NCI-H82 treated with DMSO at 0.1 percent for 48 hours (cell line): Measurements from ENCODE around the gene ELK4.

Experiments used
- DNase-seq: peaks from one replicate; lab custom pipeline; 2025; ENCODE audit not compliant: unreplicated experiment; lab: John Stamatoyannopoulos, UW

The ELK4 gene, protein sequence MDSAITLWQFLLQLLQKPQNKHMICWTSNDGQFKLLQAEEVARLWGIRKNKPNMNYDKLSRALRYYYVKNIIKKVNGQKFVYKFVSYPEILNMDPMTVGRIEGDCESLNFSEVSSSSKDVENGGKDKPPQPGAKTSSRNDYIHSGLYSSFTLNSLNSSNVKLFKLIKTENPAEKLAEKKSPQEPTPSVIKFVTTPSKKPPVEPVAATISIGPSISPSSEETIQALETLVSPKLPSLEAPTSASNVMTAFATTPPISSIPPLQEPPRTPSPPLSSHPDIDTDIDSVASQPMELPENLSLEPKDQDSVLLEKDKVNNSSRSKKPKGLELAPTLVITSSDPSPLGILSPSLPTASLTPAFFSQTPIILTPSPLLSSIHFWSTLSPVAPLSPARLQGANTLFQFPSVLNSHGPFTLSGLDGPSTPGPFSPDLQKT

DNA sequence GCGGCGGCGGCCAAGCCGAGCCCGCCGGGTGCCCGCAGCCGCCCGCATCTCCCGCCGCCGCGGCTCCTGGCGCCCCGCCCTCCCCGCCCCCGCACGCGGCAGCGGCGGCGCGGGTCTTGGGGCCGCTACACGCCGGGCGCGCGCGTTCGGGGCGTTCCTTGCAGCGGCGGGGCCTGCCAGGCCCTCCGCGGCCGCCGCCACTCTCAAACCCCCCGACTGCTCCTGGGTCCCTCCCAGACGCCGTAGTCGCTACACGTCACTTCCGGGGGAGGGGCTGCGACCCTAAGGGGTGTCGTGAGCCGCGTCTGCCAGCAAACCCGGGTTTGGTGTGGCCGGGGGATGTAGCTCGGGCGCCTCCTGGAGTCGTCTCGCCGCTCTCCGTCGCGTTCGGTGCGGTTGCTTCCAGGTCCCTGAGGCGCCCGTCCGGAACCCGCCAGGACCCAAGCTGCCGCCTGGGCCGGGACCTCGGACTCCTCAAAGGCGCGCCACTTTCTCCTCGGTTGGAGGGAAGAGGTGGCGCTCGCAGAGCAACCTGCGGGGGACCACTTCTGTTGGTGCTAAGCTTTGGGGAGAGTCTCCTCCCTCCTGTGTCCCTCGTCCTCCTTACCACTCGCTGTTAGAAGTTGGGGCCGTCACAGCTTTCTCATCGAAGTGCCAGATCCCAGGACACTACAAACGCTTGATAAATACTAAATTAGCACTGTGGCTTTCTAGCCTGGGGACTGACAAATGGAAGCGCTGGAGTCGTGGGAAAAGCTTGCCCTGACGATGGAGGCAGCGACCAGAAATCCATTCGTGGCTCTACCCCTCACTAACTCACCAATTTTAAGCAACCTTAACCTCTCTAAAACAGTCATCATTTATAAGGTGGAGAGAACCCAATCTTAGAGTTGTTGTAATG lies at the start of gene ELK4:
TSS of gene ELK4 (minus strand) at position 244 of the 901 bp plus-strand sequence. CDS start 8,129 bp downstream, outside the sequence.
- peak; percentile 95 for DNase-seq

DNA sequence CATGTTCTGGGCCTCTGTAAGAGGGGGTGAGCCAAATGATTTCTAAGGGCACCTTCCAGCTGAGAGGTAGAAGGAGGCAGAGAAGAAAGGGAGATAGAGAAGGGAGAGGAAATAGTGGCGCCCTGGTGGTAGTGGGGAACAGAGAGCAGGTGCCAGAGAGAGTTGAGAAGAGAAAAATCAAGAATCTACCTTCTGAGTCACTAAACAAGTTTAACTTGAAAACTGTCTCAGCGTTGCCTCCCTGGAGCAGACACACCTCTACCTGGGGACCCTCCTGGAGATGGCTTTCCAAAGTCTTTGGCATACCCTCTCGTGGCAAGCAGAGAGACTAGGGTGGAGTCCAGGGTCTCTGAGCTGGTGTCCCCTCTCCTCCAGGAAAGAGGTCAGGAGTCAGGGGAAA lies 49.6 kb upstream of the ELK4 start:
- no peak for DNase-seq

DNA sequence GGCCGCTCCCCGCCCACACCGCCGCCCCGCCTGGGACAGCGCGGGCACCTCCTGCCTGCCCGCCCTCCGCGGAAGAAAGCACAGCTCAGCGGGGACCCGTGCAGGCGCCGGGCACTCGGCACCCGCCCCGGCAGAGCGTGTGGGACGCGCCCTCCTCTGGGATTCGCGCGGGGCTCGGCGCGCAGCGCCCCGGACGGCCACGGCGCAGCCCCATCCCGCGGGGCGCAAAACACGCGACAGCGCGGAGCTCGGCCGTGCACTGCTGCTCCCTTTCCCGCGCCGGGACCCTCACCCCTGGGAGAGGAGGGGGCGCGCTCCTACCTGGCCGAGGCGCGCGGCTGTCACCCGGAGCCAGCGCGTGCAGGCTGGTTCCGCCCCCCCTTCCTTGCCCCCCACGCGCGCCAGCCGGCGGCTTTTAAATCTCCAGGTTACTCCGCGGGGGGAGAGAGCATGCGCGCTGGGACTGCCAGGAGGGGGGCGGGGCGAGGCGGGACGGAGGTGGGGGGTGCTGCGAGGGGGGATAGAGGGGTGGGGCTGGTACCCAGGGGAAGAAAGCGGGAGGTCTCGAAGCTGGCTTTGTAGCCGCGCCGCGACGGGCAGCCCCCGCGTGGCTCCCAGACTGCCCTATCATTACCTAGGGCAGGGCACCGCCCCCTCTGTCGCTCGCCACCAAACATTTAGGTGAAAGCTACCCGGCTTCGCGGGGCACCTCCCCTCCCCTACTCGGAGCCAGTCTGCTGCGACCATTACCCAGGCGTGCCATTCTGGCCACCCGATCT lies 48.5 kb upstream of the ELK4 start, which contains the start of gene SLC45A3:
TSS of gene SLC45A3 (minus strand) at position 437 of the 779 bp plus-strand sequence. CDS start 15,853 bp downstream, outside the sequence.
- peak; percentile 65 for DNase-seq

DNA sequence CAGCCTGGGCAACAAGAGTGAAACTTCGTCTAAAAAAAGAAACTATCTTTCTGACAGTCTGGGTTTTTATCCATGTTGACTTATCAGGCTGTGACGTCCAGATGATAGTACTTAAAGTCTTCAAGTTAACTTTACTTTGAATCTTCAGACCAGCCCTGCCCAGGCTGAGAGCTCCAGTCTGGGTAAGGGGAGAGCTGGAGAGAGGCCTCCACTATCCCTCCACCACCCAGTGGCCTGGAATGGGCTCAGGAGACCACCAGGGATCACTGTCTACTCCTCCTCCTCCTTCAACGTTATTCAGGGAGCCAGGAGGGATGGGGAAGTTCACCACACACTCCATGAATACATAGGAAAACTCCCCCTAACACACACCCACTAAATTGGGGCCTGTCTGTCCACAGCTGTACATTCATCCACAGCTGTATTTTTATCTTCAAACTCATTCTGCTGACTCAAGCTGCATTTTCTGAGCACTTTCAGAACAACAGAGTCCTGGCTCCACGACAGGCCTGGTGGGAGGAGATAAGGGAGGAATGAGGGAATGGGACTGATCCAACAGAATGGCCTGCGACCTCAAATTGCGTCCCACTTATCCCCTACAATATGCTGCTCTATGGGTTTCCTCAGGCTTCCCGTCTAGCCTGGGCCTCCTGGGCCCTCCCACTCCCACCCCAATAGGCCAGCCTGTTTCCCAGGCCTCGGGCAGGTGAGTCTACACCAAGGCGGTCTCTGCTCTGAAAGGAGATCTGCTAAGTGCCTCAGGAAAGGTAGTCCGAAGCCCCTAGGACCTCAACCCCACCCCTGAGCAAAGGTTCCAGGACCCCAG lies 46.7 kb upstream of the ELK4 start:
- DNase-seq: no peak

DNA sequence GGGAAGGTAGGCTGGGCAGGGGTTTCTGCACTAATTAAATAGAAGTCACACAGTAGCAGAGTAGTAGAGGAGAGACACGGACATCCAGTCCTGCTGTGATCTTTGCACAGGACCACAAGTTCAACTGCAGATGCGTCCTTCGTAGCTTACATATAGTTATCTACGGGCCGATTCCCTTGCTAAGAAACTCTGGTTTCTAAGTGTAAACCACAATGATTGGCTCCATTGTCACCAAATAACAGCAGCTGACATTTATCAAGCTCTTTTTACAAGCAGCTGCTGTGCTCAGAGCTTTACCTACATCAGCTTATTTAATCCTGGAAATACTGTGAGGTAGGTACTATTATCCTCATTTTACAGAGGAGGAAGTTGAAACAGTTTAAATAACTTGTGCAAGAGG lies 45.4 kb upstream of the ELK4 start:
- no peak for DNase-seq

DNA sequence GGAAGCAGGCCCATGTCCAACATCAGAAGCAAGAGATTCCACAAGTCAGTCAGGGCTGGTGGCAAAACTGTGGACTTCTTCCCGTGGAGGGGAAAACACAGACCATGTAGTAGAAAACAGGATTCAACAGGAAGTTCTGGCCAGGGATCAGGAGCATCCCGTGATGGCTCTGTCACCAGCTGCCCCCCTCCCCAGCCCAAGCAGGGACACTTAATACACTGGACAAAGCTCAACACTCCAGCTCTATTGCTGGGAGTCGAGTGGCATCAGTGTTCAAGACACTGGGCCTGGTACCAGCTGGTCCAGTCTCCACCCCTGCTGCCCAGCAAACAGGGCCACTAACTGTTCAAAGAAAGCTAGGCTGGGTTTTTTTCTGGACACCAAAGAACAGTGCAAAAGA lies 44.8 kb upstream of the ELK4 start:
- DNase-seq: no peak

DNA sequence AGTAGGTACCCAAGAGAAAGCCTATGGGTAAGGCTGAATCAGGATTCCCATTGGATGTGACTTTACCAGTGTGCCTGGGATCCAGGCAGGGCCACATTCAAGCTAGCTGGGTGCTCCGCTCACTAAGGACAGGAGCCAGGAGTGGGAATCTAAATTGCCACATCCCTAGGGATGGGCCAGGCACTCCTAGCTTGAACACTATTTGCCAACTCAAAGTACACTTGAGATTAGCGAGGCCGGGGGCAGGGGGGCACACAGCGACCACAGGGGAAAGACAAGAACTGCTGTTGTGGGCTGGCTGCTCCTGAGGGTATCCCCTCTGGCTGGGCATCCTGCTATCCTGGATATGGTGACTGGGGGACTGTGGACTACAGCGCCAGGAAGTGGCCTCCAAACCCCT lies 44.2 kb upstream of the ELK4 start:
- no peak for DNase-seq

DNA sequence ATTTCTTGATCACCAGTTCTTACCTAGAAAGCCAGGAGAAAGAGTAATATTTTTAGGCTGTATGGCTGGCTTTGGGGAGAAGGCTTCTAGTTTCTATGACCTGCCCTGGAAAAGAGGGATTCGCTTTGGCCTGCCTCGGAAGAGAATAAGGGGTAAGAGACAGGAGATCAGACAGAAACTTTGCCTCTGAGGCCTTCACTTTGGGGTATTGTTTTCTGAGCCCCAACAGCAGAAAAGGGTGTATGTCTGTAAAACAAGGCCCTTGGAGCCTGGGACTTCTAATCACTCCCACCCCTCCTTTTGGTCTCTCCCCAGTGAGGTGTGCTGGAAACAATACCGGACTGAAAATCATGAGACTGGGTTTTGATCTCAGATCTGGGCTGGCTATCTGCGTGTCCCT lies 43.4 kb upstream of the ELK4 start:
- no peak for DNase-seq

DNA sequence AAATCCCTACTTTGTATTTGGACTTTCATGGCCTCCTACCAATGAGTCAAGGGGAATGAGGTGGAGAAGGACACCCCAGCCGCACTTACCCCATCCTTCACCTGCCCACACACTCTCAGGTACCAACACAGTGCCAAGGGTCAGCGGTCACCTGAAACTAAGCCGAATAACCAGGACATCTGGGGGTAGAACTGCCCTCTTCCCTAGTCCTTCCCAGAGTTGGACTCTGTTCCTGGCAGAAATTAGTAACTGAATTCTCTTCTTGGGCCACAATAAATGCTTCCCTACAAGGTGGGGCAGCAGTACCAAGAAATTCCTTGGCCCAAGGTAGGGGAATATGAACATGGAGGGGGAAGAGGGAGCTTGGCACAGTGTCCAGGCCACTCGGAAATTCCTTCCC lies 41.2 kb upstream of the ELK4 start:
- no peak for DNase-seq

DNA sequence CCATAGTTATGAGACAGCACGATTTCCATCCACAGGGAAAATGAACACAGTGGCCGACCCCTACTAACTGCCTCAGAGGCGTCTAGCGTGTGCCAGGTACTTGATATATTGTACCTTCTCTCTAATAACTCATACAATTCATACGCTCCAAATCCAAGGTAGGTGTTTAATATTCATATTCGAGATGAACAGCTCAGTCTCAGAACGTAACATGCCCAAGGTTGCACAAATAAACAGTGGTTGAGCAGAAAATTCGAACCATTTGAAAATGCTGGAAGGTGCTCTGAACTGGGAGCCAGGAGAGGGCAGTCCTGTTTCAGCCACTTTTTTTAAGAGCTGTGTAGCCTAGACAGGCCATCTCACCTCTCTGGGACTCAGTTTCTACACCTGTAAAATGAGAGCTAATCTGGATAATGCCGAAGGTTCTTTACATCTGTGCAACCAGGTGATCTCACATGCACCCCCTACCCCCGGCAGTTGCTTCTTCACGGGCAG lies 40.6 kb upstream of the ELK4 start:
- DNase-seq: no peak

DNA sequence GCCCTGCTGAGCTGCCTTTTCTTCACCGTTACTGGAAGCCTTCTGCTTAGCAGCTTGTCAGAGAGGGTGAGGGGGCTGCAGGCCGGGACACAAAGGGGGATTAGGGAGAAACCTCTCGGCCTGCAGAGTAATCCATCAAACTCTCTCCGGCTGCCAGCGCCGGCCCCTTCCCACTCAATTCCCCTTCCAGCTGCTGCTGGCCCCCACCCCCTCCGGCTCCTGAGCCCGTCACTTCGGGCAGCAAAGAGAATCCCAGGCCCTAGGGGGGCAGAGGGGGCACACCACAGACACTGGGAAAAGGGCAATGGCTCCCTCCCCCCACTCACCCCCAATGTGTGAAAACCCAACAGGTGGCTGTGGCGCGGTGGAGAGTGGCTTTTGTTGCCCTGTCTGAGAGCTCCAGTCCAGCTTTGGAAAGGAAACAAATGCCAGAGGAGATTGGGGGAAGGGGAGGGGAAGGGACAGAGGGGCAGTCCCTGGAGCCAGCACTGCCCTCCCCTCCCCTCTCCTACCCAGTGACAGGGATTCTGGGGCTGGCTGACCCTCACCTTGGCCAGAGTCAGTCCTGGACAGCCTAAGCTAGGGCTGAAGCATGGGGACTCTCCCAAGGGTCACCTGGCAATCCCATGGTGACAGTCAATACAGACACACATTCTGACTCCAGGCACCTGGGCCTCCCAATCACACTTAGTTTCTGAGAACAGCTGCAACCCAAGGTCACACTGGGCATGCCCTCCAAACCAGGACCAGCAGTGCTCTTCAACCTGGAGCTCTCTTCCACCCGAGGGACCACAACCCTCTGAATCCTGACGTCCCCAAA lies 39.0 kb upstream of the ELK4 start:
- peak; percentile 94 for DNase-seq

DNA sequence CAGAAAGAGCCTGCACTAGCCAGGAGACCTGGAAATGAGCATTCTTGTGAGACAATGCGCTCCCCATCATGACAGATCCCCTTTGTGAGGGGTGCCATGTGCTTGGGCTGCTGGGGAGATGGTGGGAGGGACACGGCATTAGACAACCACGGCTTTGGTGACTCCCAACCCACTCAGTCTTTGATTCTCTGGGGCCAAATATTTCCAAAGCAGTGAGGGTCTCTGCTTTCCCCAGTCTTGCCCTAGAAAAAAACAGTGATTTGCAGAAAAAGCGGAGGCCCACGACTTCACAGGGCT lies 38.3 kb upstream of the ELK4 start:
- DNase-seq: no peak

DNA sequence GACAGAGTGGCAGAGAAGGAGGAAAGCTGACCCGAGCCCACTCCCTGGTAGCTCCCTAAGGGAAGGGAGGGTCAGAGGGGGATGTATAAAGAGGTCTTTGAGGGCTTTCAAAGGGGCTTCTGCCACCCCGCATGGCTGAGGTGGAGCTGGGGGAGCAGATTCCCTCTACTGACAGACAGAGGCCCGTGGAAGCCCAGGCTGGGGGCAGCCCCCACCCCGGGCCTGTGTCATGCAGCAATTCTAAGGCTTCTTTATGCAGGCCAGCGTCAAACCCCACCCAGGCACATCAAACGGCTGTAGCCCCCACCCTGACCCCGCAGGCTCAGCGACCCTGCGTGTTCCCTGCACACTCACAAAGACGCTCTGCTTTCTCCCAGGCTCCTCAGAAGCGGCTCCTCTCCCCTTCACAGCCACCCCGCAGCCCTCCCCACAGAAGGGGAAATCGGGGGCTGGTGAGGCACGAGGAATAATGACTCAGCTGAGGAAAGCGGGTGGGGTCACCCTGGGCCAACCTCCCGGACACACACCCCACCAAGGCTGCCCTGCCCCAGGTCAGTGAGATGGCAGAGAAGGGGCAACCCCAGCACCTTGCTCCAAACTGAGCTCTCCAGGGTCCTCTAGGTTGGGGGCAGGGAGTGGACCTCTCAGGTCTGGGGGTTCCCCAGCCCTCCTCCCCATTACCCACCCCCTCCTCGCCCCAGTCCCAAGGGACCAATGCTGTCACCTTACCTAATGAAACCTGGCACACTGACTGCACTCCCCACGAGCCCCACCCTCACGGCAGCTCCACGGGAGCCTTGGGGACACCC lies 37.7 kb upstream of the ELK4 start:
- DNase-seq: no peak

DNA sequence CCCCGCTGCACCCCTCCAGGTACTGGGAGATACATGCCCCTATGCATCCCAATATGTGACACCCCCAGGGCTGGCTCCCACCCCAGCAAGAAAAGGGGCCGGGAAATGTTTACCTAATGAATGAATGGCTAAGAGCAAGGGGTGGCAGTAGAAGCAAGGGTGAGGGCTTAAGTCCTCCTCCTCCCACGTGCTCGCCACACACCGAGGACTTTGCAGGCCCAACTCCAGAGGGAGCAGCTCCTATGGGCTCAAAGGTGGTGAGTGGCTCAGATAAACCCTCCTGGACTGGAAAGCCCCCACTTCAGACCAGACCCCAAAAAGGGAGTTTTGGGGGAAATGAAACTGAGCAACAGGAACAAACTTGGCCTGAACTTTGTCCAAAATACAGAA lies 37.1 kb upstream of the ELK4 start:
- no peak for DNase-seq

DNA sequence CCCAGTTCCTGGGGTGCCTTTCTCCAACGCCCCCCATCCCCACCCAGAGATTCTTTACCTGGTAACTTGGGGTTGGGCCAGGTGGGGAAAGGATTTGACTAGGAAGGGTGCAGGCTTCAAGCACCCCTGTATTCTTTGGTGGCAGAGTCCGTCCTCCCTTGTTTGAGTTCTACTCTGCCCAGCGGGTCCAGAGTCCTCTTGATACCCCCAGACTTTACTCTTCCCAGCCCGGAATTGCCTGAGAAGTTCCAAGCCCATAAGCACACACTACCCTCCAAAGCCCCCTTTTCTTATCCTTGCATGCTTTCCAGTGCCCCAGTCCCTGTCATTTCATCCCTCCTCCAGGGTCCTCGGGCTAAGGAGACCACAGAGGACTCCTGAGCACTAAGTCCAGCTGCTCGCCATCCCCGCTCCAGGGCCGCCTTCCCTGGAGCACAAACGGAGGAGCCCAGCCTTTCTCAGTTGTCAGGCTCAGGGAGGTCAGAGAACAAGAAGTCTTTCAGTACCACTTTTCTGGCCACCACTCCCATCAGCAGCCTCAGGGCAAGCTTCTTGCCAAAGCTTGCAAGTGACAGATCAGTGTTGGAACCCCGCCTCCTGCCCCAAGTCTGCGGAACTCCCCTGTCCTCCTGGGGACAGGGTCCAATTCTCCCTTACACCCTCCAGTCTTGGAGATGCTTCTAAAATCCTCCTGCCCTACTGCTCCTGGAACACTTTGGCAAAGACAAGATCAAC lies 36.3 kb upstream of the ELK4 start:
- DNase-seq: no peak

DNA sequence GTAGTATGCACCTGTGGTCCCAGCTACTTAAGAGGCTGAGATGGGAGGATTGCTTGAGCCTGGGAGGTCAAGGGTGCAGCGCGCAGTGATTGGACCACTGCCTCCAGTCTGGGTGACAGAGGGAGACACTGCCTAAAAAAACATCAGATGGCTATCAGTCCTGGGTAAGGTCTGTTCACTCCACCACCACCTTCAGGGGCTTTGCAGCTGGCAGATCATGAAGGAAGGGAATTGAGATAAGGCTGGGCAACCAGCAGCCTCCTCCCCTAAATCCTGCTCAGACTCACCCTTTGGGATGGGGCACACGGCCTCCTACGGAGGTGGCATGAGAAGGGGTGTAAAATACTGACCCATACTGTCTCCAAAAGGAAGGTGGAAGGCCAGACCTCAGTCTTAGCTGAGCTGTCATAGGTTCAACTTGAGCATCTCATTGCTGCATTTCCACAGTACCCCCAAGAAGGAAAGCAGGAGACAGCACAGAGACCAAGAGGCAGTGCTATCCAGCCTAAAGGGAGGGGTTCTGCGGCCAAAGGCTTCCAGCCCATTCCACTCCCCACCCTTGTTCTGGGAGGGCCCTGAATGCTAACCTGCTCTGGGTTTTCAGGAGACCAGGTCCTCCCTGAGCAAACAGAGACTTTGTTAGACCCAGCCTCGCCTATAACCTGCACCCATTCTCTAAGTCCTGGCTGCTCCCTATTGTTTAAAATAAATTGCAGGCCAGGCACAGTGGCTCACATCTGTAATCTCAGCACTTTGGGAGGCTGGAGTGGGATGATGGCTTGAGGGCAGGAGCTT lies 34.8 kb upstream of the ELK4 start:
- no peak for DNase-seq
